PC-9 (cell line): Measurements from ENCODE around the gene IGFBP7. TPM values are rescaled to one million over a fixed set of nuclear protein-coding genes. Genes with fewer than 3 reads are reported as not detected.

Experiments used
- BruUV-seq: library from RNA; stranded (reverse); fragments of 400-500 nt; replicated peaks from 2 replicates; lab custom pipeline; 2021; lab: Mats Ljungman, UMichigan
- CTCF ChIA-PET: fragments of 300-600 bp; sonication (Branson Sonifier 250); formaldehyde crosslinking; loops from one replicate; lab custom pipeline; 2022; ENCODE audit warnings: antibody characterized with exemption; lab: Charles Lee
- POLR2A ChIA-PET: fragments of 300-600 bp; sonication (Branson Sonifier 250); formaldehyde crosslinking; loops from one replicate; lab custom pipeline; 2022; ENCODE audit warnings: antibody characterized with exemption; ENCODE audit not compliant: unreplicated experiment; lab: Charles Lee
- DNase-seq, 2 experiments: peaks; one replicate each; pipeline versions ENCODE4 v3.0.0 to v3.0.0-alpha.2; 2015 to 2022; ENCODE audit warnings: mixed read lengths in 1 of 2
- H2AFZ ChIP-seq: fragments of 200-600 bp; sonication (generic); 2 replicates; pipeline ENCODE4 v1.8.1; 2017; ENCODE audit warnings: antibody characterized with exemption
- H3F3A ChIP-seq: fragments of 200-600 bp; sonication (generic); 2 replicates; pipeline ENCODE4 v1.8.1; 2017; ENCODE audit warnings: antibody characterized with exemption, mild to moderate bottlenecking, low read depth; ENCODE audit not compliant: insufficient read depth
- H3K27ac ChIP-seq: fragments of 200-600 bp; sonication (generic); 2 replicates; pipeline ENCODE4 v1.6.1; 2016; ENCODE audit warnings: mixed run types
- H3K27me3 ChIP-seq: fragments of 200-600 bp; sonication (generic); 2 replicates; pipeline ENCODE4 v1.6.1; 2016; ENCODE audit warnings: low read depth, mixed run types; ENCODE audit not compliant: insufficient read depth
- H3K36me3 ChIP-seq: fragments of 200-600 bp; sonication (generic); 2 replicates; pipeline ENCODE4 v1.6.1; 2016; ENCODE audit warnings: low read depth, mixed run types
- H3K4me1 ChIP-seq: fragments of 200-600 bp; sonication (generic); replicated peaks from 2 replicates; pipeline ENCODE4 v1.6.1; 2016; ENCODE audit warnings: mixed run types; ENCODE audit not compliant: insufficient read depth
- H3K4me2 ChIP-seq: fragments of 200-600 bp; sonication (generic); 2 replicates; pipeline ENCODE4 v1.6.1; 2017; ENCODE audit warnings: mixed run types
- H3K4me3 ChIP-seq: fragments of 200-600 bp; sonication (generic); 2 replicates; pipeline ENCODE4 v1.6.1; 2016; ENCODE audit warnings: mixed run types
- H3K79me2 ChIP-seq: fragments of 200-600 bp; sonication (generic); 2 replicates; pipeline ENCODE4 v1.6.1; 2017; ENCODE audit warnings: low read depth, mixed run types
- H3K9me2 ChIP-seq: fragments of 200-600 bp; sonication (generic); 2 replicates; pipeline ENCODE4 v1.8.1; 2017; ENCODE audit warnings: mild to moderate bottlenecking; ENCODE audit not compliant: insufficient read depth
- H3K9me3 ChIP-seq: fragments of 200-600 bp; sonication (generic); 2 replicates; pipeline ENCODE4 v1.8.1; 2016; ENCODE audit warnings: low read depth; ENCODE audit not compliant: insufficient read depth
- H4K20me1 ChIP-seq: fragments of 200-600 bp; sonication (generic); 2 replicates; pipeline ENCODE4 v1.8.1; 2017; ENCODE audit not compliant: insufficient read depth
- EZH2 ChIP-seq: fragments of 200-600 bp; sonication (generic); IDR thresholded peaks from 2 replicates; pipeline ENCODE4 v1.8.0; 2017; ENCODE audit warnings: antibody characterized with exemption, low read depth
- intact Hi-C: fragments of 100-400 bp; cut with micrococcal nuclease; formaldehyde crosslinking; loops from one replicate; pipeline ENCODE4 v1.10.0; 2022; ENCODE audit not compliant: unreplicated experiment
- total RNA-seq: library from RNA; stranded (reverse); gene quantifications from 2 replicates; pipeline ENCODE4 v1.2.3, GENCODE V29; 2021
- TF ChIP-seq, protein P1 (sequence below): fragments of 200-600 bp; sonication (generic); conservative IDR thresholded peaks from 2 replicates; pipeline ENCODE4 v1.6.1; 2017; ENCODE audit warnings: mixed run types, antibody characterized with exemption, mild to moderate bottlenecking, moderate library complexity

Gene IGFBP7
- total RNA-seq, 1 experiment from 2014 or later = 127 TPM

DNA sequence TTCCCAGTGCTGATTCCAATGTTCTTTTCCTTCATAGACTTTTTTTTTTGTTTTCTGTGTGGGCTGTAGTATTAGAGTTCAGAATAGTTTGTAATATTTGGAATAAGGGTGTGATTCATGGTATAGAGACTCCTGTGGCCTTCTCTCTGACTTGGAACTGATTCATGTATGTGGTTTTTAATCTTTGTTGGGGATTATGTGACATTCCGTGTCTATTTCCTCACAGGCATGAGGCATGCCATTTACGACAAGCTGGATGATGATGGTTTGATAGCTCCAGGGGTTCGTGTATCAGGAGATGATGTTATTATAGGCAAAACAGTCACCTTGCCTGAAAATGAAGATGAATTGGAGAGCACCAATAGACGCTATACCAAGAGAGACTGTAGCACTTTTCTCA is 87.1 kb downstream of the IGFBP7 start:
- no peaks in the 10 kb centered on the region for H3K4me1 ChIP-seq
- no peak overlapping the region for H3K27ac ChIP-seq

DNA sequence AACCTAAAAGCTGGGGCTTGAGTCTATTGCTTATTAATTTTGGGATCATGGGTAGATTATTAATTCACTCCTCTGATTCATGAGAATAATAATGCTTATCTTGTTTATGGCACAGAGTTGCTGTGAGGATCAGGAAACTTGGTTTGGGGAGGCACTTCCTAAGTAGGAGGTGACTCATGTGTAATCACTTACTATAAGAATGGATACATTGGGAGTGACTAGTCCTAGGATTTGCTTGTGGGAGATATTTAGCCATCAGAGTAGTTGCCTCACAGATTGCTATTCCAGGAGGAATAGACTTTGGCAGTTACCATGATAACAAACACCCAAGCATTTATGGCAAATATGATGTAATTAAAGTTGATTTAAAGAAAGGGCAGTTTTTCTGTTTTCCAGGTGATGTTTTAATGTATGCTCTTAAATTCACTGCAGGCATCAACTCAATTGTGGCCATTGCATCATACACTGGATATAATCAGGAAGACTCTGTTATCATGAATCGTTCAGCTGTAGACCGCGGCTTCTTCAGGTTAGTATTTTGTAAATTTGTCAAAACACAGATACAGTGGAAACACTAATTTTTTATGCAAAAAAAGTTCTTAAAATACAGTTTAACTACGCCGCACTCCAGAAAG is 89.6 kb downstream of the IGFBP7 start:
- BruUV-seq = no TSS peak
- H4K20me1 ChIP-seq = 0 out of 2 replicates have a peak, but pooled peaks cover 6% of the 10 kb centered on the region
- H3K36me3 ChIP-seq = peaks cover 20% of the 10 kb centered on the region
- no peak overlapping the region for H3K27ac ChIP-seq
- TF ChIP-seq EZH2 = no peak
- TF ChIP-seq, protein P1, sequence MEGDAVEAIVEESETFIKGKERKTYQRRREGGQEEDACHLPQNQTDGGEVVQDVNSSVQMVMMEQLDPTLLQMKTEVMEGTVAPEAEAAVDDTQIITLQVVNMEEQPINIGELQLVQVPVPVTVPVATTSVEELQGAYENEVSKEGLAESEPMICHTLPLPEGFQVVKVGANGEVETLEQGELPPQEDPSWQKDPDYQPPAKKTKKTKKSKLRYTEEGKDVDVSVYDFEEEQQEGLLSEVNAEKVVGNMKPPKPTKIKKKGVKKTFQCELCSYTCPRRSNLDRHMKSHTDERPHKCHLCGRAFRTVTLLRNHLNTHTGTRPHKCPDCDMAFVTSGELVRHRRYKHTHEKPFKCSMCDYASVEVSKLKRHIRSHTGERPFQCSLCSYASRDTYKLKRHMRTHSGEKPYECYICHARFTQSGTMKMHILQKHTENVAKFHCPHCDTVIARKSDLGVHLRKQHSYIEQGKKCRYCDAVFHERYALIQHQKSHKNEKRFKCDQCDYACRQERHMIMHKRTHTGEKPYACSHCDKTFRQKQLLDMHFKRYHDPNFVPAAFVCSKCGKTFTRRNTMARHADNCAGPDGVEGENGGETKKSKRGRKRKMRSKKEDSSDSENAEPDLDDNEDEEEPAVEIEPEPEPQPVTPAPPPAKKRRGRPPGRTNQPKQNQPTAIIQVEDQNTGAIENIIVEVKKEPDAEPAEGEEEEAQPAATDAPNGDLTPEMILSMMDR = no peak
- H3K27me3 ChIP-seq = no peaks in the 10 kb centered on the region
- intact Hi-C loops = no loop called here
- H3K9me2 ChIP-seq = no peaks in the 10 kb centered on the region
- H3K4me3 ChIP-seq = no peak overlapping the region
- no peak overlapping the region for H2AFZ ChIP-seq
- ChIA-PET POLR2A (no interaction called here), CTCF (no interaction called here)
- no peaks in the 10 kb centered on the region for H3K79me2 ChIP-seq
- no peaks in the 10 kb centered on the region for H3F3A ChIP-seq
- no peaks in the 10 kb centered on the region for H3K9me3 ChIP-seq
- H3K4me1 ChIP-seq = no peaks in the 10 kb centered on the region
- peak in 1 of 2 experiments; percentile 50 for DNase-seq
- H3K4me2 ChIP-seq = no peak overlapping the region

More for the DNA sequence above, 87.1 kb downstream of the IGFBP7 start:
- H3K9me2 ChIP-seq = no peaks in the 10 kb centered on the region
- no TSS peak for BruUV-seq
- DNase-seq = no peak
- no peak overlapping the region for H3K4me3 ChIP-seq
- POLR2A ChIA-PET = no interaction called here
- H2AFZ ChIP-seq = no peak overlapping the region
- H3K9me3 ChIP-seq = no peaks in the 10 kb centered on the region
- H3K79me2 ChIP-seq = no peaks in the 10 kb centered on the region
- no peaks in the 10 kb centered on the region for H3F3A ChIP-seq
- no peak overlapping the region for H3K4me2 ChIP-seq
- H3K27me3 ChIP-seq = no peaks in the 10 kb centered on the region
- H4K20me1 ChIP-seq = 0 out of 2 replicates have a peak, but pooled peaks cover 6% of the 10 kb centered on the region
- peaks cover 11% of the 10 kb centered on the region for H3K36me3 ChIP-seq
- CTCF ChIA-PET = no interaction called here
- TF ChIP-seq, protein P1 = no peak
- TF ChIP-seq EZH2 = no peak
- intact Hi-C loops = no loop called here

DNA sequence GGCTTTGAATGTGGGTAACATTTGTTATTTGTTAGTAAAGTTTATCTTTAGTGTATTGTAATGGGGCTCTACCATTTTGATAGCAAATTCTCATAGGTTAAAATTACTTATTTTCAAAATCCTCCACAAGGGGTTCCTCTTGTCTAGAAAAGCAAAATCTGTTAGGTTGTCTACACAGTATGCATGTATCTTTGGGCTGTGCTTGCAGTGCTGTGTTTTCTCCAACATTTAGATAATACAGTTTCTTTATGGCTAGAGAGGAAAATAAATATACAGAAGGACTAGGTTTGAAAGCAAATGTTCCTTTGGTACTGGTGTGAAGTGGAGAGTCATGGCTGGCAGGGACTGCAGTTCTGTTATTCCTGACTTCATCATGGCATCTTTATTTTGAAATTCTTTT is 91.2 kb downstream of the IGFBP7 start:
- Histone ChIP-seq H4K20me1 (0 out of 2 replicates have a peak, but pooled peaks cover 6% of the 10 kb centered on the region), H3K36me3 (peaks cover 15% of the 10 kb centered on the region), H3K9me3 (no peaks in the 10 kb centered on the region), H3K27ac (no peak overlapping the region), H3K27me3 (no peaks in the 10 kb centered on the region), H3K79me2 (no peaks in the 10 kb centered on the region), H3K4me2 (no peak overlapping the region), H3K4me1 (no peaks in the 10 kb centered on the region), H2AFZ (no peak overlapping the region), H3K9me2 (no peaks in the 10 kb centered on the region), H3F3A (no peaks in the 10 kb centered on the region), H3K4me3 (no peak overlapping the region)
- DNase-seq = no peak
- intact Hi-C loops = no loop called here
- ChIA-PET POLR2A (no interaction called here), CTCF (no interaction called here)
- BruUV-seq = no TSS peak
- TF ChIP-seq, protein P1 = no peak
- no peak for TF ChIP-seq EZH2
